GM10266 (cell line): ENCODE measurements around the gene KRTAP19-2.

ENCODE experiments used
- DNase-seq: peaks from one replicate; pipeline ENCODE4 v3.0.0; 2012; ENCODE audit errors: extremely low spot score
- TF ChIP-seq, protein P1 (sequence below): IDR thresholded peaks from 2 replicates; pipeline ENCODE4 v1.5.1; 2012; ENCODE audit warnings: mild to moderate bottlenecking, low read depth; ENCODE audit not compliant: control insufficient read depth, insufficient read depth; ENCODE audit errors: missing control alignments

Gene KRTAP19-2

DNA sequence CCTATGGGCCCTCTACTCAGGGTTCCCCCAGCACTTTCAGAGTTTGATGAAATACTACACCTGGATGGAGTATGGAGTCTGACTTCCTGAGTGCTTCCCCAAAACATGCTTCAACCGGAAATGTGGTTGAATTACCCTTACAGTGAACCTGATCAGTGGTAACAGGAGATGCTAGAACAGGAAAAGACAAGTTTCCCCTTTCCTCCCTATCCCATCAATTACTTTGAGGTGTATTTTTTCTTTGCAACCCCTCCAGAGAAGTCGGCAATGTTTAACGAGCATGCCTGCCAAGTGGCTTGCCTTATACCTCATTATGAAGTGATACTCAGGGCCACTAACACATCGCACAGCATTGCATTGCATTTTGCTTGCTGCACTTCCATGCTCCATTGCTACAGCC is 40.2 kb downstream of the KRTAP19-2 start:
- TF ChIP-seq, protein P1, sequence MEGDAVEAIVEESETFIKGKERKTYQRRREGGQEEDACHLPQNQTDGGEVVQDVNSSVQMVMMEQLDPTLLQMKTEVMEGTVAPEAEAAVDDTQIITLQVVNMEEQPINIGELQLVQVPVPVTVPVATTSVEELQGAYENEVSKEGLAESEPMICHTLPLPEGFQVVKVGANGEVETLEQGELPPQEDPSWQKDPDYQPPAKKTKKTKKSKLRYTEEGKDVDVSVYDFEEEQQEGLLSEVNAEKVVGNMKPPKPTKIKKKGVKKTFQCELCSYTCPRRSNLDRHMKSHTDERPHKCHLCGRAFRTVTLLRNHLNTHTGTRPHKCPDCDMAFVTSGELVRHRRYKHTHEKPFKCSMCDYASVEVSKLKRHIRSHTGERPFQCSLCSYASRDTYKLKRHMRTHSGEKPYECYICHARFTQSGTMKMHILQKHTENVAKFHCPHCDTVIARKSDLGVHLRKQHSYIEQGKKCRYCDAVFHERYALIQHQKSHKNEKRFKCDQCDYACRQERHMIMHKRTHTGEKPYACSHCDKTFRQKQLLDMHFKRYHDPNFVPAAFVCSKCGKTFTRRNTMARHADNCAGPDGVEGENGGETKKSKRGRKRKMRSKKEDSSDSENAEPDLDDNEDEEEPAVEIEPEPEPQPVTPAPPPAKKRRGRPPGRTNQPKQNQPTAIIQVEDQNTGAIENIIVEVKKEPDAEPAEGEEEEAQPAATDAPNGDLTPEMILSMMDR, result no peak
- no peak for DNase-seq

DNA sequence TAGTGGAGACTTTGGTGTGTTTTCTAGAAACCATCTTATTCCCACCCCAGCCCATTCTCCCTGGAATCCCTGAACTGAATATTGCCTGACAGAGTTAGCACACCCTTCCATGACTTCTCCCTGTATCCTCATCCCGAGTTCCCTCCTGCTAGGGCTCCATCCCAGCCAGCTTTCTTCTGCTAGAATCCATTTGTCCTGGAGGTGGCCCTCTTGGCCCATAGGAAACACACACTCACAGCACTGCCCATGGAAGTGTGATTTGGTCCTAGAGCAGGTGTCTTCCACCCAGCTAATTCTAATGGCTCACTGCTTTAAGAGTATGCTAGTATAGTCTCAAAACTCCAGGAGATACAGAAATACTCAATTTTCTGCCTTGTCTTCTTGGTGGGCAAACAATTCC is 43.0 kb downstream of the KRTAP19-2 start:
- DNase-seq, result no peak
- TF ChIP-seq, protein P1, result no peak

DNA sequence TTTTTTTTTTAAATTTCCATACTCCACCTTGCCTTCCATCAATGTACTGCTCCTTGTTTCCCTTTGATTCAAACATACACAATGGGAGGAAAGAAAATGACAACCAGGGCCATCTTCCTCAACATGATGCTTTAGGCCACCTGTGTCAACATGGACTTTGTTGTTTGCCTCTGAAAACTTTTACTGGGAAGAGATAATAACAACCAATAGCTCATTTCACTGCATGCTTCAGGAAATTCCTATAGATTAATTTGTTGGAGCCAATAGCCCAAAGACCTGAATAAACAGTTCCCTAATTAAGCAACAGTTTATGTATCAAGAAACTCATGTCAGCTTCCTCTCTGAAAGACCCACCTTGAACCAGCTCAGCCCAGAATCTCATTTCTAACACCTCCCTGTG is 44.0 kb downstream of the KRTAP19-2 start:
- TF ChIP-seq, protein P1, result no peak
- DNase-seq, result no peak

DNA sequence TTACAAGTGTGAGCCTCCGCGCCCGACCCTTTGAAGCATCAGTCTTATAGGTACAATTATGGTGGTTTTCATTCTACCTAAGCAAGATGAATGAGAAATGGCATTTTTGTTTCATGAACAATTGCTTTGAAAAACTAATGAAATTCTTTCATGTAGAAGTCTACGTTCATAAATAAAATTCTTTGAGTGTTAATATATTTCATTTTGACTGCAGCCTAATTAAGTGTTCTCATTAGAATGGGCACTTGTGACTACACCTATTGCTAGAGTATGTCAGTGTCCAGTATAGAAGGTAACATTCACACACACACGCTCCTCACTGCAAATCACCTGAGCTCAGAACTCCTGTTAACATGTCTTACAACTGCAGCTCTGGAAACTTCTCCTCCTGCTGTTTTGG is 47.3 kb downstream of the KRTAP19-2 start, which contains the start of gene KRTAP15-1:
KRTAP15-1 (plus strand) TSS at position 301 of the 400 bp plus-strand sequence; CDS start at position 354, 53 bp downstream.
- DNase-seq, result no peak
- TF ChIP-seq, protein P1, result no peak
